Measurements from ENCODE around the gene MAST2. TPM values are rescaled to one million over a fixed set of nuclear protein-coding genes. Genes with fewer than 3 reads are reported as not detected.

MAST2 gene
- total and polyA plus RNA-seq, 4 donors = 12.4 to 68.5 (median 49.7) TPM

DNA sequence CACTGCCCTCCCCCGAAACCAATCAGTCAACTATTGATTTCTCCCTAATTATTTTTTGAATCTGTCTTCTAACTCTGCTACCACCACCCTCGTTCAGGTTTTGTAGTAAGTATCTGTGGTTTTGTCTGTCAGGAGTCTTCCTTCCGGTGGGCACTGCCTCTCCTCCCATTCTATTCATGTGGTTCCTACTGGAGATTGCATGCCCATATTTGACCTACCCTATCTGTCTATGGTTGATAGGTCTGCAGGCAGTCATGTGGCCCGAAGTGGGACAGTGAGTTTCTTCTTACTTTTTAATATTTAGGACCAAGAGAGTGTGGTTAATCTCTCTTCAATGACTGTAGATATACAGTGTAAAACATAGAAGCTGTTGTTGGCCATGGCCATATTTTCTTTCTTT lies 17.8 kb upstream of the MAST2 start:
- H3K4me3 ChIP-seq (ENCODE audit: low read length in 2 of 2) = no peak overlapping the region
- no peak overlapping the region for H3K27ac ChIP-seq (ENCODE audit: low read depth in 1 of 2, low read length in 2 of 2)
- H3K36me3 ChIP-seq (ENCODE audit: control insufficient read depth in 1 of 2, insufficient read depth in 2 of 2, low read length in 1 of 2) = no peaks in the 10 kb centered on the region
- WGBS, 2 donors = 80 to 84% methylated on average over 4 of the region's 4 CpGs
- H3K4me1 ChIP-seq (ENCODE audit: control insufficient read depth in 1 of 2, insufficient read depth in 2 of 2, low read length in 2 of 2) = no peaks in the 10 kb centered on the region
- ATAC-seq (ENCODE audit: low FRiP score) (no peak), DNase-seq (no peak)
- H3K9me3 ChIP-seq (ENCODE audit: control insufficient read depth, low read length) = no peaks in the 10 kb centered on the region
- H3K27me3 ChIP-seq (ENCODE audit: control insufficient read depth in 1 of 2, insufficient read depth in 2 of 2, low read length in 1 of 2) = no peaks in the 10 kb centered on the region
- intact Hi-C loops (cut with DNase I) = no loop called here

DNA sequence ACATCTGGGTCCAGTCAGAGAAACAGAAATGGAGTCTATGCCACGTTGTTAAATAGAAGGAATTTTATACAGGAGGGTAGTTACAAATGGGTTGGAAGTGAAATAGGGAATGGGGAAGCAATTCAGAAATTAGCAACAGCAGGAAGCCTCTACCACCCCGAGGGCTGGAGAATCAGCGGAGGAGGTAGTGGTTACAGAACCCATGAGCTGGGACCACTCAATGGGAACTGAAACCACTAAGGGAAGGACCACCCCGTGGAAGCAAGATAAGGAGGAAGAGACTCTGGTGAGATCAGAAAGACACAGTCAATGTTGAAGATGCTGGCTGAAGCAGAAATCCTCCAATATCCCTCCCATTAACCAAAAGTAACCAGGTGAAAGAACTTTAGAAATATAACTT lies 15.5 kb upstream of the MAST2 start:
- DNase-seq = no peak
- H3K27me3 ChIP-seq (ENCODE audit: control insufficient read depth in 1 of 2, insufficient read depth in 2 of 2, low read length in 1 of 2) = no peaks in the 10 kb centered on the region
- intact Hi-C loops (cut with DNase I) = no loop called here
- no peaks in the 10 kb centered on the region for H3K36me3 ChIP-seq (ENCODE audit: control insufficient read depth in 1 of 2, insufficient read depth in 2 of 2, low read length in 1 of 2)
- 83 to 85% methylated on average over 4 of the region's 4 CpGs for WGBS, 2 donors
- no peaks in the 10 kb centered on the region for H3K4me1 ChIP-seq (ENCODE audit: control insufficient read depth in 1 of 2, insufficient read depth in 2 of 2, low read length in 2 of 2)
- no peak overlapping the region for H3K27ac ChIP-seq (ENCODE audit: low read depth in 1 of 2, low read length in 2 of 2)
- no peaks in the 10 kb centered on the region for H3K9me3 ChIP-seq (ENCODE audit: control insufficient read depth, low read length)
- no peak for ATAC-seq (ENCODE audit: low FRiP score)
- H3K4me3 ChIP-seq (ENCODE audit: low read length in 2 of 2) = no peak overlapping the region

DNA sequence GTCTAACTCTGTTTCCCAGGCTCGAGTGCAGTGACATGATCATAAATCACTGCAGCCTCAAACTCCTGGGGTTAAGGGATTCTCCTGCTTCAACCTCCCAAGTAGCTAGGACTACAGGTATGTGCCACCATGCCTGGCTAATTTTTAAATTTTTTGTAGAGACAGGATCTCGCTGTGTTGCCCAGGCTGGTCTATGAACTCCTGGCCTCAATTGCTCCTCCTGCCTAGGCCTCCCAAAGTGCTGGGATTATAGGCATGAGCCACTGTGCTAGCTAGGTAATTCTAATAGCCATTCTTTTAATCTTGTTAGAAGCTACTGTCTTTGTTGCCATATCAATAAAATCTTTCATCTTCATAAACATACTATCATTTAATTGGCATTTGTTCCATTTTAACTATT lies 13.8 kb upstream of the MAST2 start:
- Histone ChIP-seq H3K9me3 (ENCODE audit: control insufficient read depth, low read length) (no peaks in the 10 kb centered on the region), H3K36me3 (ENCODE audit: control insufficient read depth in 1 of 2, insufficient read depth in 2 of 2, low read length in 1 of 2) (no peaks in the 10 kb centered on the region), H3K27me3 (ENCODE audit: control insufficient read depth in 1 of 2, insufficient read depth in 2 of 2, low read length in 1 of 2) (no peaks in the 10 kb centered on the region), H3K27ac (ENCODE audit: low read depth in 1 of 2, low read length in 2 of 2) (no peak overlapping the region), H3K4me3 (ENCODE audit: low read length in 2 of 2) (no peak overlapping the region), H3K4me1 (ENCODE audit: control insufficient read depth in 1 of 2, insufficient read depth in 2 of 2, low read length in 2 of 2) (no peaks in the 10 kb centered on the region)
- ATAC-seq (ENCODE audit: low FRiP score) = no peak
- intact Hi-C loops (cut with DNase I) = no loop called here
- 61 to 77% methylated on average over 2 of the region's 2 CpGs for WGBS, 2 donors
- DNase-seq = no peak

DNA sequence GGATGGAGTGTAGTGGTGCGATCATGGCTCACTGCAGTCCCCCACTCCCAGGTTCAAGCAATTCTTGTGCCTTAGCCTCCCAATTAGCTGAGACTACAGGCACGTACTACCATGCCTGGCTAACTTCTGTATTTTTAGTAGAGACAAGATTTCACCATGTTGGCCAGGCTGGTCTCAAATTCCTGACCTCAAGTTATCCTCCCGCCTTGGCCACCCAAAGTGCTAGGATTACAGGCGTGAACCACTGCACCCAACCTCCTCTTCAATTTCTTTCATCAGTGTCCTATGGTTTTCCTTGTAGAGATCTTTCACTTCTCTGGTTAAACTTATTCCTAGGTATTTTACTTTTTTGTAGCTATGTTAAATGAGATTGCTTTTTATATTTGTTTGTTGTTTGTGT lies 10.7 kb upstream of the MAST2 start:
- 85 to 87% methylated on average over 4 of the region's 4 CpGs for WGBS, 2 donors
- intact Hi-C loops (cut with DNase I) = no loop called here
- H3K9me3 ChIP-seq (ENCODE audit: control insufficient read depth, low read length) = no peaks in the 10 kb centered on the region
- no peak overlapping the region for H3K4me3 ChIP-seq (ENCODE audit: low read length in 2 of 2)
- H3K36me3 ChIP-seq (ENCODE audit: control insufficient read depth in 1 of 2, insufficient read depth in 2 of 2, low read length in 1 of 2) = no peaks in the 10 kb centered on the region
- ATAC-seq (ENCODE audit: low FRiP score) (no peak), DNase-seq (no peak)
- H3K27ac ChIP-seq (ENCODE audit: low read depth in 1 of 2, low read length in 2 of 2) = no peak overlapping the region
- H3K4me1 ChIP-seq (ENCODE audit: control insufficient read depth in 1 of 2, insufficient read depth in 2 of 2, low read length in 2 of 2) = no peaks in the 10 kb centered on the region
- no peaks in the 10 kb centered on the region for H3K27me3 ChIP-seq (ENCODE audit: control insufficient read depth in 1 of 2, insufficient read depth in 2 of 2, low read length in 1 of 2)

DNA sequence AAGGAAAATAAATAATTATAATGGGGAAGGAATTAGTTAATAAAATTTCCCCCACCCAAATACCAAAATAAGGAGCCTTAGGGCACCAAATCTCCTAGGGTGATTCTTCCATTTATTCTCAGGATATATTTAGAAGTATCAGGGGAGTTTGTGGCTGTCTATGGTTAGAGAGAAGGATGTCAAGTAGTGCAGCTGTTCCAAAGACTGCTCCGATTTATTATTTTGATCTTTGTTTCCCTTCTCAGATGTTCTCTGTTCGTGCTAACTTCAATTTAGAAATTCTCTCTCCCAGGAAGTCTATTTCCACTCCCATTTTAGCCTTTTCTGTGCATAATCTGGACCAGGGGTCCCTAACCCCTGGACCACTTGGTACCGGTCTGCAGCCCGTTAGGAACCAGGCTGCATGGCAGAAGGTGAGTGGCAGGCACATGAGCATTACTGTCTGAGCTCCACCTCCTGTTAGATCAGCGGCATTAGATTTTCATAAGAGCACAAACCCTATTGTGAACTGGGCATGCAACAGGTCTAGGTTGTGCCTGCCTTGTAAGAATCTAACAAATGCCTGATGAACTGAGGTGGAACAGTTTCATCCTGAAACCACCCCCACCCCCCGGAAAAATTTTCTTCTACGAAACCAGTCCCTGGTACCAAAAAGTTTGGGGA lies 9.3 kb upstream of the MAST2 start:
- 41 to 45% methylated on average over 7 of the region's 7 CpGs for WGBS, 2 donors
- H3K36me3 ChIP-seq (ENCODE audit: control insufficient read depth in 1 of 2, insufficient read depth in 2 of 2, low read length in 1 of 2) = no peaks in the 10 kb centered on the region
- H3K4me3 ChIP-seq (ENCODE audit: low read length in 2 of 2) = no peak overlapping the region
- H3K4me1 ChIP-seq (ENCODE audit: control insufficient read depth in 1 of 2, insufficient read depth in 2 of 2, low read length in 2 of 2) = no peaks in the 10 kb centered on the region
- intact Hi-C loops (cut with DNase I) = no loop called here
- ATAC-seq (ENCODE audit: low FRiP score) (no peak), DNase-seq (no peak)
- H3K27ac ChIP-seq (ENCODE audit: low read depth in 1 of 2, low read length in 2 of 2) = no peak overlapping the region
- H3K27me3 ChIP-seq (ENCODE audit: control insufficient read depth in 1 of 2, insufficient read depth in 2 of 2, low read length in 1 of 2) = no peaks in the 10 kb centered on the region
- H3K9me3 ChIP-seq (ENCODE audit: control insufficient read depth, low read length) = no peaks in the 10 kb centered on the region

DNA sequence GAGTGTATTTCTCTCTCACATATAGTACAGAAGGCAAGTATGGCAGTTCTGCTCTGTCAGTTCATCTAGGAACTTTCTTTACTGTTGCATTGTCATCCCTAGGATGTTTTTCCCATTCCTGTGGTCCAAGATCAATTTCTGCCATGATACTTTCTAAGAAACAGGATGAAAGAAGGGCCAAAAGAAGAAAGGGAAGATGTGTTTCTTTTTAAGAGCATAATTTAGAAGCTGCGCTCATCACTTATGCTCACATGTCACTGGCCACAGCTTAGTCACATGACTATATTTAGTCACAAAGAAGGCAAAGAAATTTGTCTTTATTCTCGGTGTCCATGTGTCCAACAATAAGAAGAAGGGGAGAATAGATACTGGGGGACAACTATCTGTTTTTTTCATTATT lies 7.0 kb upstream of the MAST2 start:
- no peak for ATAC-seq (ENCODE audit: low FRiP score)
- H3K27ac ChIP-seq (ENCODE audit: low read depth in 1 of 2, low read length in 2 of 2) = no peak overlapping the region
- no peak overlapping the region for H3K4me3 ChIP-seq (ENCODE audit: low read length in 2 of 2)
- no peaks in the 10 kb centered on the region for H3K27me3 ChIP-seq (ENCODE audit: control insufficient read depth in 1 of 2, insufficient read depth in 2 of 2, low read length in 1 of 2)
- WGBS, 2 donors = 68 to 89% methylated on average over 2 of the region's 2 CpGs
- H3K36me3 ChIP-seq (ENCODE audit: control insufficient read depth in 1 of 2, insufficient read depth in 2 of 2, low read length in 1 of 2) = no peaks in the 10 kb centered on the region
- no peaks in the 10 kb centered on the region for H3K4me1 ChIP-seq (ENCODE audit: control insufficient read depth in 1 of 2, insufficient read depth in 2 of 2, low read length in 2 of 2)
- DNase-seq = no peak
- no peaks in the 10 kb centered on the region for H3K9me3 ChIP-seq (ENCODE audit: control insufficient read depth, low read length)
- intact Hi-C loops (cut with DNase I) = no loop called here

DNA sequence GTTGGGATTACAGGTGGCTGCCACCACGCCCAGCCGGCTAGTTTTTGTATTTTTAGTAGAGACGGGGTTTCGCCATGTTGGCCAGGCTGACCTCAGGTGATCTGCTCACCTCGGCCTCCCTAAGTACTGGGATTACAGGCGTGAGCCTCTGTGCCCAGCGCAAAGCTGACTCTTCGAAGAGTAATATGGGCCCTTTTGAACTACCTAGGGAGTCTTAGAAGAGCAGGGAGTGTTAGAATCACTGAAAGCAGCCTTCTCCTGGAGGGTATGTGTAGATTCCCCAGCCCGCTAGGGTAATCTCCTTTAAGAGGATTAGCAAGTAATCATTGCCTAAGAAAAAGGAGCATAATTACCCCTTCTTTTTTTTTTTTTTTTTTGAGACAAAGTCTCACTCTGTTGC lies 6.5 kb upstream of the MAST2 start:
- no peaks in the 10 kb centered on the region for H3K4me1 ChIP-seq (ENCODE audit: control insufficient read depth in 1 of 2, insufficient read depth in 2 of 2, low read length in 2 of 2)
- WGBS, 2 donors = 90 to 95% methylated on average over 9 of the region's 9 CpGs
- no peaks in the 10 kb centered on the region for H3K36me3 ChIP-seq (ENCODE audit: control insufficient read depth in 1 of 2, insufficient read depth in 2 of 2, low read length in 1 of 2)
- no peaks in the 10 kb centered on the region for H3K27me3 ChIP-seq (ENCODE audit: control insufficient read depth in 1 of 2, insufficient read depth in 2 of 2, low read length in 1 of 2)
- no peak overlapping the region for H3K4me3 ChIP-seq (ENCODE audit: low read length in 2 of 2)
- intact Hi-C loops (cut with DNase I) = no loop called here
- ATAC-seq (ENCODE audit: low FRiP score) (no peak), DNase-seq (no peak)
- H3K9me3 ChIP-seq (ENCODE audit: control insufficient read depth, low read length) = no peaks in the 10 kb centered on the region
- H3K27ac ChIP-seq (ENCODE audit: low read depth in 1 of 2, low read length in 2 of 2) = no peak overlapping the region

DNA sequence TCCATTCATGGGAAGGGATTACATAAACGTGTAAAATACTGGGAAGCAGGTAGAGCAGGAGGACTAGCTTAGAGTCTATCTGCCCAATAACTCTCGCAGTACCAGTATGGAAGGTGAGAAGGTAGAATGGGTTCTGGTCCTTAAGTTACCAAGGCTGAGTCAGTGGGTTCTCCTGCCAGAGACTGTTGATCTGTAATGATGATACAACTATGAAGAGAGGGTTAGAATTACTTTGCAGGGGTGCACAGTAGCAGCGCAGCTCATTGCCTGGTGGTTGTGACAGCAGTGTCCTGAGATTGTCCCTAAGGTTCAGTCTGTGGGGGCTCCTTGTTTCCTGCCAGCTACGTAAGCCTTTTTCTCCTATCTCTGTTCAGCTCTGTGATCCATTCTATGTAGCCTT lies 2.5 kb upstream of the MAST2 start:
- no peaks in the 10 kb centered on the region for H3K9me3 ChIP-seq (ENCODE audit: control insufficient read depth, low read length)
- H3K27ac ChIP-seq (ENCODE audit: low read depth in 1 of 2, low read length in 2 of 2) = no peak overlapping the region
- H3K27me3 ChIP-seq (ENCODE audit: control insufficient read depth in 1 of 2, insufficient read depth in 2 of 2, low read length in 1 of 2) = no peaks in the 10 kb centered on the region
- H3K4me1 ChIP-seq (ENCODE audit: control insufficient read depth in 1 of 2, insufficient read depth in 2 of 2, low read length in 2 of 2) = peaks cover 0 to 3% of the 10 kb centered on the region in 2 donors
- intact Hi-C loops (cut with DNase I) = loop anchor here in 1 of 2 donors (5.0 kb wide), 1 partner anchor 49 kb away; the partner anchor contains the start of gene IPP
- ATAC-seq (ENCODE audit: low FRiP score) = no peak
- no peaks in the 10 kb centered on the region for H3K36me3 ChIP-seq (ENCODE audit: control insufficient read depth in 1 of 2, insufficient read depth in 2 of 2, low read length in 1 of 2)
- H3K4me3 ChIP-seq (ENCODE audit: low read length in 2 of 2) = no peak overlapping the region
- no peak for DNase-seq
- WGBS, 2 donors = 86 to 93% methylated on average over 4 of the region's 4 CpGs
